Subcutaneous adipose tissue (tissue), 4 donors: ENCODE results near the gene NKAIN2. TPM values are rescaled to one million over a fixed set of nuclear protein-coding genes. Genes with fewer than 3 reads are reported as not detected.

Experiments
- total RNA-seq, 4 donors: library from RNA; depleted of rRNA; stranded (reverse); fragments of >200 nt; gene quantifications; one replicate each; pipeline ENCODE4 v1.1.0, GENCODE V29; 2016
- TF ChIP-seq, protein P1 (sequence below): fragments of 450-650 bp; IDR thresholded peaks from one replicate; pipeline ENCODE4 v1.5.1; 2016; ENCODE audit warnings: low read depth, mild to moderate bottlenecking, control low read depth, antibody characterized with exemption, moderate library complexity

The NKAIN2 gene
- total RNA-seq, 4 donors from 2014 or later: not detected

DNA sequence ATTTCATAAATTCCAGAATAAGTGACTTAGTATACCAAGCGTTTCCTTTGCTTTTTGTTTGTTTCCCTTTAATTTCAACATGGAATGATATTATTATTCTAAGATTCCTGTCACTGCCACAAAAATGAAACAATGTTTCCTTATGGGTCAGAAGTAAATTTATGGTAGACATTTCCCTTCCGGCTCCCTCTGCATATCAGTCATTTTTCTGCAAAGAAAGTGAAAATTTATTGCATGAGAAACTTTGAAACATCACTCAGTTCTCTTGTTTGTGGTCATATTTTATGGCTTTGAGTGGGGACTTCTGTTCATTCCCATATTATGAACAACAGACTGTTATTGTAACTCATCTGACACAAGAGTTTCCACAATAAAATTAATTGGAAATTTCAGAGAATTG lies 97.8 kb downstream of the NKAIN2 start:
- TF ChIP-seq, protein P1, sequence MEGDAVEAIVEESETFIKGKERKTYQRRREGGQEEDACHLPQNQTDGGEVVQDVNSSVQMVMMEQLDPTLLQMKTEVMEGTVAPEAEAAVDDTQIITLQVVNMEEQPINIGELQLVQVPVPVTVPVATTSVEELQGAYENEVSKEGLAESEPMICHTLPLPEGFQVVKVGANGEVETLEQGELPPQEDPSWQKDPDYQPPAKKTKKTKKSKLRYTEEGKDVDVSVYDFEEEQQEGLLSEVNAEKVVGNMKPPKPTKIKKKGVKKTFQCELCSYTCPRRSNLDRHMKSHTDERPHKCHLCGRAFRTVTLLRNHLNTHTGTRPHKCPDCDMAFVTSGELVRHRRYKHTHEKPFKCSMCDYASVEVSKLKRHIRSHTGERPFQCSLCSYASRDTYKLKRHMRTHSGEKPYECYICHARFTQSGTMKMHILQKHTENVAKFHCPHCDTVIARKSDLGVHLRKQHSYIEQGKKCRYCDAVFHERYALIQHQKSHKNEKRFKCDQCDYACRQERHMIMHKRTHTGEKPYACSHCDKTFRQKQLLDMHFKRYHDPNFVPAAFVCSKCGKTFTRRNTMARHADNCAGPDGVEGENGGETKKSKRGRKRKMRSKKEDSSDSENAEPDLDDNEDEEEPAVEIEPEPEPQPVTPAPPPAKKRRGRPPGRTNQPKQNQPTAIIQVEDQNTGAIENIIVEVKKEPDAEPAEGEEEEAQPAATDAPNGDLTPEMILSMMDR: no peak

DNA sequence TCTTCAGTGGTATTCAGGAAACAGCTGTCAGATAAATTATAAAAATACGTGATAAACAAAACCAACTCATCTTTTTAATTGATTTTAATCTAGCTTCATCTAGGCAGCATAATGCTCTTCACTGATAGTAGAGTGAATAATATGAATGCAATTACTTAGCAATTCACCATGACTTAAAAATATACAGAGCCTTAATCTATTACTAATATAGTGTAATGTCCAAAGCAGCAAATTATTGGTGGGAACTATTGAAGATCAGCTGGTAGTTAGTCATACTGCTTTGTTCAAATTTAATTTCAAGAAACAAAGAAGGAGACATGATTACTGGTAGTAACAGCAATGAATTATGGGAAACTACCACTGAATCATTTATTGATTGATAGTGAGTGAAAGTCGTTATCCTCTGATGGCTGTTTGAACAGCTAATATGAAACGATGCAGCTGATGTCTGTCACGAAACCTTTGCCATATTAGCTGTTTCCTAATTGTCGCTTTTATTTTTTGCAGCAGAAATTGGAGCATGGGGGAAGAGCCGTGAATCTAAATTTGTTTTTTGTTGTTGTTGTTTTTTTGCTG lies 99.2 kb downstream of the NKAIN2 start:
- TF ChIP-seq, protein P1: no peak

DNA sequence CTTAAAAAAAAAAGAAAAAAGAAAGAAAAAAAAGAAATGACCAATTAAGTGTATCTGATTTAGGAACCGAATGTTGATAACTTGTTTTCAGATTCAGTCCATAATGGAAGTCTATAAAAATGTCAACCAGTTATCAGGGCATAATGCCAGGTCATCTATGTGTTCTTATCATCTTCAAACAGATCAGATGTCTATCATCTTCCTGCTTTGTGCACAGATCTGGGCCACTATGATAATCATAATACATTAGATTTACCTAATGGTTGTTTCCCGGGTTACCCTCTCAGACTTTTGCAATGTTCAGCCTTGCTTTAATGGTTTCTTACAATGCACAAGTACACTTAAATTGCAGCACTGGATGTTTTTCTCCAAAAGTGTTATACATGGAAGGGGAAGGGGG lies 100.6 kb downstream of the NKAIN2 start:
- TF ChIP-seq, protein P1: no peak

DNA sequence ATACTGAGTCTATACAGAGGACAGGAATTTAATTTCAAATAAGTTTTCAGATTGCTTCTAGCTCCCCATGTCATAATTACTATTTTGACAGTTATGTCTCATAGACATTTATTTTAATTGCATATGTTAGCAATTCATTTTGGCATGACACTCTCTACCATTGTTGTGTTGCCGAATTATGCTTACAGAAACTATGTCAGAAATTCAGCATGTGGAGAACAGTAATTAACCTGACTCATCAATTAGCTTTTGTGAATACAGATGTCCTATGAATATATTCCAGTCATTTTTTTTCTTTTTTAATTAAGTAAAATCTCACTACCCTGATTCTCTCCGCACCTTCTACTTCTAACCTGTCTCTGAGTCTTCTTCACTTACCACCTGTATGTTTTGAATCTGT lies 105.1 kb downstream of the NKAIN2 start:
- TF ChIP-seq, protein P1: no peak

DNA sequence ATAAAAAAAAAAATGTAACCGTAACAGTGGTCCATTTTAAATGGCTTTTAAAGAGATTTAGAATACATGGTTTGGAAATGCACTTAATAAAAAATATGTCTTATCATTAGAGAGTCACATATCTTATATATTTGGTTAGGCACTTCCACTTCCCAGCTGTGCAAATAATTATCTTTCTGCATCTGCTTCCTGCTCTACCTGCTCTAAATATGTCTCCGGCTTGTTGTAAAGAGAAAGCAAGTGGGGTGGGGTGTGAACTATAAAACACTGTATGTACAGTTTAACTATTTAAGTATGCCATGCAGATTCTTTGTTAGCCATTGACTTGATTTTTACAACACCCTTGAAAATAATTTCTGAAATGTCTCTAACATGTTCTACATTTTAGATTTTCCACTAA lies 106.3 kb downstream of the NKAIN2 start:
- TF ChIP-seq, protein P1: no peak

DNA sequence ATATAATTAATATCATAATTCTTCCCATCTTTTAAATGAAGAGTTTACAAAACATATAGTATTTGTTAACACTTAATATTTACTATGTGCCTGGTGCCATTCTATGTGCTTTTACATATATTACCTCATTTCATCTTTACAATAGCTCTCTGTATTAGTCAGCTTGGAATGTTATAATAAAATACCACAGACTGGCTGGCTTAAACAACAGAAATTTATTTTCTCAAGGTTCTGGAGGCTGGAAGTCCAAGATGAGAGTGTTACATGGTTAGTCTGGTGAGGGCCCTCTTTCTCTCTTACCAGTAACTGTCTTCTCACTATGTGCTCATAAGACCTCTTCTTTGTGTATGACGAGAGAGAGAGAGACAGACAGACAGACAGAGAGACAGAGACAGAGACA lies 110.2 kb downstream of the NKAIN2 start:
- TF ChIP-seq, protein P1: no peak

DNA sequence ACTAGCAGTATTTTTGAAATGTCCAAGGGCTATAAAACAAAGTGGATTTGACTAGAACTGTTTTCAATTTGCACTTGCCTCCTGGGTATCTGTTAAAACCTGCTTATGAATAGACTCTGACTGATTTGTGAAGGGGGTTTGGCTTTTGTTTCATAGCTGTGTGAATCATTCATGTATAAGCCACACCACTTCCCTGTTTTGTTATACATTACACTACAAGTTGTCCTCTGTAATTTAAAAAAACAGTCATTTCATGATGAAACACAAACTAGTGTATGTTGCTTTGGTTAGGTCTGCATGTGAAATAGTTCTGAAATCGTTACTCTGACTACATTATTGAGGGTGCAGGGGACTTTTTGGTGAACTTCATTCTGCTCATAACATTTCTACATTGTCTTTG lies 121.7 kb downstream of the NKAIN2 start:
- TF ChIP-seq, protein P1: no peak
